OCI-LY1 (cell line): ENCODE results near the gene ATF2.

Experiments used
- CTCF ChIP-seq: fragments of 200-600 bp; sonication (generic), shearing (Covaris generic); IDR thresholded peaks from 2 replicates; pipeline ENCODE4 v1.5.1; 2017; ENCODE audit warnings: mild to moderate bottlenecking, antibody characterized with exemption, low read length, moderate library complexity, mixed read lengths
- EZH2 ChIP-seq: fragments of 200-600 bp; sonication (generic), shearing (Covaris generic); IDR thresholded peaks from 2 replicates; pipeline ENCODE4 v1.8.0; 2017; ENCODE audit warnings: borderline replicate concordance, mixed run types, mild to moderate bottlenecking, antibody characterized with exemption, low read length, moderate library complexity, mixed read lengths

DNA sequence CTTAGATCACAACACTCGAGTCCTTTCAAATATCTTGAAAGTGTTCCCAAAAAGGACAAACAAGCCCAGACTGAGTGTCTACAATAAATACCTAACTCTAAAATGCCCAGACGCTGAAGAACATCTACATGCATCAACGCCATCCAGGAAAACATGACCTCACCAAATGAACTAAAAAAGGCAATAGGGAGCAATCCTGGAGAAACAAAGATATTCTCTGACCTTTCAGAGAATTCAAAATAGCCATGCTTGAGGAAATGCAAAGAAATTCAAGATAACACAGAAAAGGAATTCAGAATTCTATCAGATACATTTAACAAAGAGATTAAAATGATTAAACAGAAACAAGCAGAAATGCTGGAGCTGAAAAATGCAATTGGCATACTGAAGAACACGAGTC lies 101.6 kb downstream of the ATF2 start:
- TF ChIP-seq CTCF (no peak), EZH2 (no peak)
